IPS-NIHi11 (cell line): Measurements from ENCODE around the gene PIGN.
A peak's percentile ranks its signal among the peaks of the same experiment; 100 is the strongest.

Experiments used
- DNase-seq: peaks from one replicate; pipeline ENCODE4 v3.0.0; 2012; ENCODE audit warnings: mixed read lengths, low spot score

The PIGN gene

DNA sequence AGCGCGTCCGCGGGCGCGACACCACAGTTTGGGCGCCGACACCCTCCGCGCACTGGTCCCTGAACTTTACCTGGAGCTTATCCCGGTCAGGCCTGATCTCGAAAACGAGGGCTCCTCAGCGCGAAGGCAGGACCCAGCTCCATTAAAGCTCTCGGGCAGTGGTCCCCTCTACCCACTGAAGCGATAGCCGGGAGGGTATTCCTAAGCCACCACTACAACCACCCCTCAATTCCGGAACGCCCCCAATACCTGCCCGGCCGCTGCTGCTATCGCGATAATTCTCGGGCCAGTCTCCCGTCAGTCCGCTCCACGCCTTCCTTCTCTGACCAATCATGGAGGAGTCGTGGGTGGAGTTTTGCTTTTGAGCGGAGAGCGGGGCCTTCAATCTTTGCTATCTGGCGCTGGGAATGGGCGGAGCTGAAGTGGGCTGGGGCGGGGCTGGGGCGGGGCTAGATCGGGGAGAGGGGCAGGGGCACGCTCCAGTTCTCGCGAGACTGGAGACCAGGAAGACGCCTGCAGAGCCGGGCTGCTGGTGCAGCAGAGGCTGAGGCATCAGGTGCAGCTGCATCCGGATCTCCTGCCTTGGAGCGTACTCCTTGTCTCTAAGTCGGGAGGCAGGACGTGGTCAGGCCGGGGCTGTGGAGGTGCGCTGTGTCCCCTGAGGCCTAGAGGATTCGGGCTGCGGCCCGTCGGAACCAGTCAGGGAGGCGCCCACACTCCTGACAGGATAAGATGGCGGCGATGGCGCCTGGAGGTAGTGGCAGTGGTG, at the start of gene PIGN, which contains the start of gene RELCH:
PIGN (minus strand) TSS at position 283 of the 769 bp plus-strand sequence. CDS start 25,703 bp downstream, outside the sequence.
RELCH (plus strand) TSS at position 482 of the 769 bp plus-strand sequence; CDS start at position 733, 251 bp downstream.
- DNase-seq, result peak; percentile 99

DNA sequence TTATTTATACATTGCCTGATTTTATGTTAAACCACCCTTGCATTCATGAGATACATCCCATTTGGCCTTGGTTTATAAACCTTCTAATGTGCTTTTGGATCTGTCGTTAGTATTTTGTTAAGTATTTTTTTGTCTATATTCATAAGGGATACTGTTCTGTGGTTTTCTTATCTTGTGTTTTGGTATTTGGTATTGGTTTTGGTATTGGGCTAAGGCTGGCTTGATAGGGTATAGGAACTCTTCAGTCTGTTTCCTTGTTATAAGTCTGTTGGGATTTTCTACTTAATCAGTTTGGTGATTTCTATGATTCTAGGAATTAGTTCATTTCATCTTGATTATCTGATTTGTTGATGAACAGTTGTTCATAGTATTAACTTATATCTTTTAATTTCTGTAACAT, 49.4 kb upstream of the PIGN start:
- no peak for DNase-seq

GRCh38 chr18:62226047-62226446, 39.2 kb upstream of the PIGN start:
- DNase-seq, result no peak

DNA sequence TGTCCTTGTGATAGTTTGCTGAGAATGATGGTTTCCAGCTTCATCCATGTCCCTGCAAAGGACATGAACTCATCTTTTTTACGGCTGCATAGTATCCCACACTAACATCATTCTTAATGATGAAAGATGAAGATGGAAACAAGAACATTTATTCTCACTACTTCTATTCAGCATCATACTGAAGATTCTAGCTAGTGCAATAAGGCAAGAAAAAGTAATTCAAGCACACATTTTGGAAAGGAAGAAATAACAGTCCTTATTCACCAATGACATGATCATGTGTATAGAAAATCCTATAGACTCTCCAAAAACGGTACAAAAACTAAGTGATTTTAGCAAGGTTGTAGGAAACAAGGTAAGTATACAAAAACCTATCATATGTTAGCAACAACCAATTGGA, 37.4 kb upstream of the PIGN start:
- no peak for DNase-seq

- no peak for DNase-seq
Observed at GRCh38 chr18:62214790-62215189, 27.9 kb upstream of the PIGN start.

- DNase-seq, result no peak
Observed at GRCh38 chr18:62211325-62211828, 24.5 kb upstream of the PIGN start.

- no peak for DNase-seq
Observed at GRCh38 chr18:62210138-62210537, 23.3 kb upstream of the PIGN start.

DNA sequence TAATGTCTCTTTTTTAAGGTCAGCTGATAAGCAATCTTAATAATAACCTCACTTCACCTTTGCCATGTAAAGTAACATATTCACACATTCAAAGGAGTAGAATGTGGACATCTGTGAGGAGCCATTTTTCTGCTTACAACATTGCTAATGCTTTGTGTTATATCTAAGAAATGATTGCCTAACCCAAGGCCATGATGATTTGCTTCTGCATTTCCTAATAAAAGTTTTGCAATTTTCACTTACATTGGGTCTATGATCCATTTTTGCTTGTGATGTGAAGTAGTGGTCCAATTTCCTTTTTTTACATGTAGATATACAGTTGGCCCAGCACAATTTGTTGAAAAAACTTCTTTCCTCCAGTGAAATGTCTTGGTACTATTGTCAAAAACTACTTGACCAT, 22.2 kb upstream of the PIGN start:
- no peak for DNase-seq

- DNase-seq, result no peak
Observed at GRCh38 chr18:62206593-62206992, 19.7 kb upstream of the PIGN start.

GRCh38 chr18:62205824-62206223, 19.0 kb upstream of the PIGN start:
- no peak for DNase-seq

- no peak for DNase-seq
Observed at GRCh38 chr18:62201870-62202269, 15.0 kb upstream of the PIGN start.

GRCh38 chr18:62200121-62200914, 13.5 kb upstream of the PIGN start:
- no peak for DNase-seq

- DNase-seq, result no peak
Observed at GRCh38 chr18:62199629-62200028, 12.8 kb upstream of the PIGN start.

DNA sequence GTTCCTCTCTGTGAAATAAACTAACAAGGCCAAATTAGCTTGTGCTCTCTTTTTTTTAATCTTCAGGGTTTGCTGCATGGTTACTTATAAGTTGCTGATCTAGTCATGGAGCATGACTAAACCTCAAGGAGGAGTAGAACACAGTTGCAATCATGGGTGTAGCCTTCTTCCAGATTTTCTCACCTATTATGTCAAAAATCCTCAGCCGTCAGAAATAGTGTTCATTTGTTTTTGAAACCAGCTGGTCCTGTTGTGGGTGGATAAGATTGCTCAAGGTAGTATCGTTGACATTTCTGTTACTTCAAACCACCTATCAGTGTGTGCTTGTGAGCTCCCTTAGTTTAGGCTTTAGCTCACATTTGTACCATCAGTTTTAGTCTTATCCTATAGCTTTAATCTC, 11.4 kb upstream of the PIGN start:
- no peak for DNase-seq

DNA sequence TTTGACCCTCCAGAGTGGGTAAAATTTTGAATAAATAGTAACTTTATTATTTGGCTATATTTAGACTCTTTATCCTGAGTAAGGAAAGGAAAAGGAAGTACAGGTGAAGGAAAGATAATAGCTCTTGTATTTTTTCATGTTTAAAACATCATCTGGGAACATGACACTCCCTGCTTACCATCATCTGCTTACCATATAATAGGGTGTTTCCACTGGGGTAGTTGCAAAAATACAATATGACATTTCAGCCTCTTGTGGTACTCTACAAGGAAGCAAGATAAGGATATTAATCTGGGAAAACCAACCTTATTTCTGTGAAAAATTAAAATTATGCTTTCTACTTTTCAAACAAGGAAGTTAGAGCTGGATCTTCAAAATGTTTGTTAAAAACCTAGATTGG, 10.1 kb upstream of the PIGN start:
- DNase-seq, result no peak

- DNase-seq, result no peak
Observed at GRCh38 chr18:62196079-62196478, 9.2 kb upstream of the PIGN start.

DNA sequence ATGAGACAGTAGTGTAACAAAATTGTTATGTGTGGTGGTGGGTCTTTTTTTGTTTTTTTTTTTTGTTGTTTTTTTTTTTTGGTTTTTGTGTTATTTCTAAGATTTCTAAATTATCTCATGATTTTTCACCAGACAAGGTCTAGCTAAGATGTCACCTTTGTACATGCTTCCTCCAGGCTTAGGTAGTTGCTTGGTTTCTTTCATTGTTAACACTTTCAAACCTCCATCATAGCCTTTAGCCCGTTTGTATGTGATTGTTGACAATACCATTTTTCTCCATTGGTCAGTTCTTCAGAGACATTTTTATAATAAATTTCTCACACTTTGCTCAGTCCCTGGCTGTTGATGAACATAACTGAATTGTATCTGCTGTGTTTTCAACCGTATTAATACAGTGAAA, 2.4 kb upstream of the PIGN start:
- no peak for DNase-seq

GRCh38 chr18:62187543-62188510, 971 bp upstream of the PIGN start:
- DNase-seq, result peak; percentile 23

GRCh38 chr18:62186499-62186773, 420 bp downstream of the PIGN start:
- no peak for DNase-seq

DNA sequence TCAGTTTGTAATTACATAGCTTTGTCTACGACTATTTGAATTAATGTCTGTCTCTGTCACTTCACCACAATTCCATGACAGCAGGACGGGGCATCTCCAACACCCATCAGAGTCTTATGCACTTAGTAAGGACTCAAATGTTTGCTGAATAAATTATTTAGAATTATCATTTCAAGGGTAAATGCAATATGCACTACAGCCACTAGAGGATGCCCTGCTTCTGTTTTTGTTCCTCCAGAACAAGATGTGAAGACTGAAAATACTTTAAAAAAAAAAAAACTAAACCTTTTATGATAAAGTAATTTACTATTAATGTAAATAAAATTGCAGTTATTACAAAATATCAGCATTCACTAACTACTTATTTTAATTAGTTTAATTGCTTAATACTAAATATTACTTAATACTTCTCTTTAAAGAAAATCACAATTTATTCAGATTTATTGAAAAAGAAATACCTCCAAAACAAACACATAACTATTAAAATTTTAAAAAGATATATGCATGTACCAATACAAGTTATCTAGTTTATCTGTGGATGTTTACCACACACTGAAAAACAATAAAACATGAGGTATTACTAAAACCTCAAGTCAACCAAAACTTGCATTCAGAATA, 3.2 kb downstream of the PIGN start:
- DNase-seq, result peak; percentile 14

- DNase-seq, result no peak
Observed at GRCh38 chr18:62182220-62182619, 4.6 kb downstream of the PIGN start.

DNA sequence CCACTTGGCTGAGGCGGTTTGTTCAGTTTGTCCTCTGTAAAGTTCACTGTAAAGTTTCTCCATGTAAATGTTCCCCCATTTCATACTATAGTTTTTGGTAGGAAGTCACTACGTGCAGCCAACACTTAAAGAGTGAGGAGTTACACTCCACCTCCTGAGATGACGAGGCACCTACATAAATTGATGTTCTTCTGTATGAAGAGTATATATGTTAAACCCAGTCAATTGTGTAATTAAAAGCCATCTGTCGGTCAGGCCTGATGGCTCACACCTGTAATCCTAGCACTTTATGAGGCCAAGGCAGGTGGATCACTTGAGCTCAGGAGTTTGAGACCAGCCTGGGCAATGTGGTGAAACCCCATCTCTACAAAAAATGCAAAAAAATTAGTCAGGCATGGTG, 7.6 kb downstream of the PIGN start:
- no peak for DNase-seq
